NCI-H446 (cell line): ENCODE results near the gene GPRC5B.
A peak's percentile ranks its signal among the peaks of the same experiment; 100 is the strongest.

ENCODE experiments used
- DNase-seq, 2 experiments: peaks; one replicate each; lab custom pipeline; 2025; lab: John Stamatoyannopoulos, UW

GPRC5B gene

DNA sequence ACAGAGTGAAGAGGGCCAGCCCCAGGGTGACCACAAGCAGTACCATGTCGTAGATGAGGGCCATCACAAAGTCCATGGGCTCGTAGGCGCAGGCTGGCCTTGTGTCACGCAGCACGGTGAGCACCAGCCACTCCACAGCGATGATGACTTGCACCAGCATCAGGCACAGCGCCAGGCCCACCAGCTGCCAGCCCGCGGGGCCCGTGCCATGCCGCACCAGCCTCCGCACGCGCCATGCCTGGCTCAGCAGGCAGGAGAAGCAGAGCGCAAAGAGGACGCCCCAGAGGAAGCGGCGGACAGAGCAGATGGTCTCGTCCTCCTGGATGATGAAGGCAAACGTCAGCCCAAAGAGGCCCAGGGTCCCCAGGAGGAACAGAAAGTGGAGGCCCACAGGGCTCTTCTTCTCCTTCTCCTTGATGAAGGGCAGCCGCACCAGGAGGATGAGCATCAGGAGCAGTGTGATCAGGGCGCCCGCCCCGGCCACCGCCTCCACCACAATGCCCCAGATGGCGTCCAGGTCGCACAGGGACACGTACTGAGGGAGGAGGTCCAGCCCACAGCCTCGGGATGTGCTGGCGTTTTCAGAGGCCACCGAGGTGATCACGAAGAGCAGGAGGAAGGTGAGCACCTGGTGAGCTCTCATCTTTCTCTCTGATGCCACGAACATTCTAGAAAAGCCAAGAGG, 12.3 kb downstream of the GPRC5B start:
- no peak for DNase-seq

DNA sequence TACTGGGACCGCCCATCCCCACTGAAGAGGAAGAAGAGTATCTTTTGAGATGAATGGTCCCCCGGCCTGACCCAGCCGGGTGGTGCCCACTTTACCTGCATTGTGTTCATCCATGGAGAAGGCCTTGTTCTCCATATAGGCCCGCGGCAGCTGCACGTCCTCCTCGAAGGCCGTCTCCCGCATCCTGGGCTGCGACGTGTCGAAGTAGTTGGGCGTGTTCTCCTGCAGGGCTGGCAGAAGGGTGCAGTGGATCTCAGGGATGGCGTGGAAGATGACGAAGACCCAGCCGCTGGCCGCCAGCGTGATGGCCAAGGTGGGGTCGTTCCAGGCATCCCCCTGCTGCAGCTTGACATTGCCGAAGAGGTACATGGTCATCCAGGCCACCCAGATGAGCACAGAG, 12.9 kb downstream of the GPRC5B start:
- DNase-seq = no peak

DNA sequence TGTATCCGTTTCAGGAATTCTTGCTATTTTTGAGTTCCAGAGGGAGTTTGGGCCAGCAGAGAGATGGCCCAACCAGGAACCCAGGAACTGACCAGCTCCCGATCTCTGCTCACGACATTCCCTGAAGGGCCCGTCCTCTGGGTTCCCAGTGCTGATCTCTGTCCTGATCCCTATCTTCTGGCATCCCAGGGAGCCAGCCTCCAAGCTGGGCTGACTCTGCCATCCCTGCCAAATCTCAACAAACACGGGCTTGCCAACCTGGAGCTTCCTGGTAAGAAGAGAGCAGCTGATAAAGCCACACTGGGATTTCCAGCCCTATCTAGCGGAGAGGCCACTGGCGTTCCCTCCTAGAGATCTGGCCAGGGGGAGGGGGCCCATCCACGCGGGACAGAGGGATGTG, 16.2 kb downstream of the GPRC5B start:
- DNase-seq = no peak

DNA sequence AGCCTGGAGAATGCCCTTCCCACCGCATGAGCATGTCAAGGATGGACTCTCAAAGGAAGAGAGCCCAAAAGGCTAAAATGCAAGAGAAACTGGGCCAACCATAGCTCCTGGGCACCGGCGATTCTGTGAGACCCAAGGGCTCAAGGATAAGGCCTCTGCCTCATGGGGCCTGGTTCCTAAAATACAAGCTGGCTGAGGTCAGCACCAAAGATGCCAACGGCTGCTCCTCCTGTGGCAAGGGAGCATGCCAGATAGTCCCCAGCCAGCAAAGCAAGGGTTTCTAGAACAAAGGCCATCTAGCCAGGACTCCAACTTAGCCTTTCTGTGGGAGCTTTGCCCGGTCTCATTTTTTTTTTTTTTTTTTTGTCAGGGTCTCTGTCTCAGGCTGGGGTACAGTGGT, 20.1 kb downstream of the GPRC5B start:
- no peak for DNase-seq

- DNase-seq = no peak
Measured at GRCh38 chr16:19863990-19864389, 20.7 kb downstream of the GPRC5B start.

GRCh38 chr16:19861811-19862327, 22.8 kb downstream of the GPRC5B start:
- DNase-seq = no peak

DNA sequence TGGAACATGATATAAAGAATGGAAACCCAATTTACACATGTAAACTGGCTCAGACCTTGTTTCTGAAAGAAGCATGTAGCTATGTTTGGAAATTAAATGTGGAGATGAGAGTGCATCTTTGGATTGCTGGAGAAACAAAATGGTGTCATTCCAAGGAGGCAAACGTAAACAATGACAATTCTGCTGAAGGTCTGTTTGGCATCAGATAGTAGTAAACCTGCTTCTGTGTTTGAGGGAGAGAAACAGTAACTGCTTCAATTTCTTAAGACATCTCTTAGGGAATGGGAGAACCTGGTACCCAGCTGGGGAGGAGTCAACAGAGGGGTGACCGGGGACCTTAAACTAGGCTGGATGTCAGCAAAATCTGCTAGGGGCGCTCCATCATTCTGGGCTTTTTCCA, 23.5 kb downstream of the GPRC5B start:
- no peak for DNase-seq

DNA sequence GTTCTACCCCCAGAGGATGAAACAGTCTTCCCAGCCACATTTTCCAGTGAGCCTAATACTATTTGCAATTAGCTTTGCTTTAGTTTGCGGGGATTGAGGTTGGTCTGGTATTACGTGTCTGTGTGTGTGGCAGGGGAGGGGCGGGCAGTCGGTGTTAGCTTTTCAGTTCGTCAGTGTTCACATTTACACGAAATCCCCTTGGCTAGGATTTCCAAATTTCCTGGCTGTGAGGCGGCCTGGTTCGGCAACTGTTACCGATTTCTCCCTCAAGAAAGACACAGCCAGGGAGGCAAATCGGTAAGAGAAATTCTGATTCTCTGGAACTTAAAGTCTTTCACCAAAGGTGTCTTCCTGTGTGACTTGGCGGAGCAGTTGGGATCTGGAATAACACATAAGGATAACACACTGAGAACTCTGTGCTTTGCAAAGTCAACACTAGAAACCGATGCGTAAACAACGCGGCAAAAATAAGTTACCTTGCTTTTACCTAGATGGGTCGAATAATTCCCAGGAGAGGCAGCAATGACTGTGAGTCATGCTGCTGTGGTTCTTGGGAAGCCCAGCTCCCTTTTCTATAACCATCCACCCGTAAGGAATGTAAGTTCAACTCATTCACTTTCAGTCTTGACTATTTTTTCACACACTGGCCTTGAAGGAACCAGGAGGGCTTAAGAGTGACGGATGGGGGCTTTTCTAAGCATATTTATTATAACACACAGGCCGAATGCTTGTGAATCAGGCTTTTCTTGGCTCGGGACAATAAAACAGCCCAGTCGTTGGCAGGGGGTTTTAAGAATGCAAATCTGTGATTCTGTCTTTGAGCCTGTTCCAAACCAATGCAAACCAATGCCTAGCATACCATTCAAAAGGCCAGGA, 24.2 kb downstream of the GPRC5B start:
- DNase-seq = peak in 1 of 2 experiments; percentile 56

GRCh38 chr16:19859603-19860002, 25.0 kb downstream of the GPRC5B start:
- no peak for DNase-seq

- DNase-seq = no peak
Measured at GRCh38 chr16:19859166-19859565, 25.5 kb downstream of the GPRC5B start.

DNA sequence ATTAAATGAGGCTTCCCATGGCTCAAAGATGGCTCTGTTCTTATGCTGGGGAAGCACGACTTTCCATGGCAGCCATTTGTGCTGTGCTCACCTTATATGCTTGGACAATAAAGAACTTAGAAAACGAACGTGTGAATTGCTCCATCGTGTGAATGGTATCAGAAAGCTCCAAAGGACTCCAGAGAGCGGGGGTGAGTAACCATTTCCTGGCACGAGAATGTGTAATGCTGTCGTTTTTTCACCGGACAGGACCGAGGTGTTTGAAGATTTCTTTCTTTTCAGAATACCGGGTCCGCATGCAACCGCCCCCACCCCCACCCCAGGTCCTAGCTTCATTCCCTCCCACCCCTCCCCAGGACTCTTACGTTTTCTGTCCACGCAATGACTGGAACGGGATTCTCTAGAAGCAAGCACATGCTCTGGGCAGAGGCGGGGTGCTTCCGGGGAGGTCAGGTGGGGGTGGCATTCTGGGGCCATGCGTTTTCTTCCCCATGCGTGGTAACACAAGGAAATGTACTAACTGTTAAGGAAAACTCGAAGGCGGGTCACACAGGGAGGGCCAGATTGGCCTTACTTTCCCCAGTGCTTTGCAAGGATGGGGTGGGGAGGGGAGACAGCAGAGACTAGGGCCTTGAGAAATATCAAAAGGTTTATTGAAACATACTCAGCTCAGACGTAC, 26.2 kb downstream of the GPRC5B start:
- DNase-seq = no peak

DNA sequence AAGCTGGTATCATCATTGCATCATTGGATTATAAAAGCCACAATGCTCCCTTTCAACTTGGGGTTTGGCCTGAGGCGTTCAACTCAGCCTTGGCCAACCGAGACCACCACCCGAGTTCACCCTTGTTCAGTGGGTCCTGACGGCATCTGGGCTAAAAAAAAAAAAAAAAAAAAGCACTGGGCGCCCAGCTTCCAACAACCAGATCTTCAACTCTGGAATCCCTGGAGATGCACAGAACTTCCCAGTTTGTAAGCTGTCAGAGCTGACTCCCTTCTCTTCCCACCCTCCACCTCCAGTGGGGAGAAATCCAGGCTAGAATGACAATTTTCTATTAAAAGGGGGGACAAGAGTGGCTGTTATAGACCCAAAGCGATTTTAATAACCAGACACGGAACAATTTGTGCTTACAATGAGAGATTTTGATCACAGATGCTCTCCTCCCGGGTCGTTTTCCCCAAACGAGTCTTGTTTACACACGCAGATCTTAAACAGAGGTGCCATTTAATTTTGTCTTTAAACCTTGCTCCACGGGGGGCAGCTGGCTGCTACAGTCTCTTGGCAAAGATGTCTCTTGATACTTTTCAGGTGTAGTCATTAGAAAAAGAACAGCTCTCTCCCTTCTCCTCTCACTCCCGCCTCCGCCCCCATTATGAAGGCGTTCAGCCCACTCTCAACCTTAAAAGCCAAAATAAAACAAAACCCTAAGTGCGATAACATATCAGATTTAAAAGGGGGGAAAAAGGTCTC, 26.9 kb downstream of the GPRC5B start:
- DNase-seq = no peak

GRCh38 chr16:19856120-19856519, 28.5 kb downstream of the GPRC5B start:
- no peak for DNase-seq

- DNase-seq = no peak
Measured at GRCh38 chr16:19854543-19854876, 30.1 kb downstream of the GPRC5B start.

DNA sequence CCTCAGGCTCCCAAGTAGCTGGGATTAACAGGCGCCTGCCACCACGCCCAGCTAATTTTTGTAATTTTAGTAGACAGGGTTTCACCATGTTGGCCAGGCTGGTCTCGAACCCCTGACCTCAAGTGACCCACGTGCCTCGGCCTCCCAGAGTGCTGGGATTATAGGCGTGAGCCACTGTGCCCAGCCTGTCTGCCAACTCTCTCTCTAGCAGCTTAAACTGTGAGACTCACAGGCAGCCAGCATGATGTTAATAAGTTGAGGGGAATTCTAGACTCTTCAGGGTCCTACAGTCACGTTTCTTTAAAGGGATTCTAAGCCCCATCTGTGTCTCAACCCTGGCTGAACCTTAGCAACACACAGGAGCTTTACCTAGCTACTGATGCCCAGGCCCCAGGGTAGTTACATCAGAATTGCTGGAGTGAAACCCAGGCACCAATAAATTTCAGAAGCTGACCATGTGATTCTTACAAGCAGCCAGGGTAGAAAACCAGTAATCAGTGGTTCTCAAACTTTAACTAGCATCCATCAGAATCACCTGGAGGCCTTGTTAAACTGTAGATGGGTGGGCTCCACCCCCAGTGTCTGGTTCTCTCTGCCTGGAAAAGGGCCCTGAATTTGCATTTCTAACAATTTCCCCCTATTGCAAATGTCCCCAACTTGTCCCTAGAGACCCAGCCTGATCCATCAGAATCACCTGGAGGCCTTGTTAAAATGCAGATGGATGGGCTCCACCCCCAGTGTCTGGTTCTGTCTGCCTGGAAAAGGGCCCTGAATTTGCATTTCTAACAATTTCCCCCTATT, 30.7 kb downstream of the GPRC5B start:
- DNase-seq = no peak

GRCh38 chr16:19853132-19853741, 31.4 kb downstream of the GPRC5B start:
- DNase-seq = no peak

GRCh38 chr16:19851476-19851875, 33.2 kb downstream of the GPRC5B start:
- no peak for DNase-seq

DNA sequence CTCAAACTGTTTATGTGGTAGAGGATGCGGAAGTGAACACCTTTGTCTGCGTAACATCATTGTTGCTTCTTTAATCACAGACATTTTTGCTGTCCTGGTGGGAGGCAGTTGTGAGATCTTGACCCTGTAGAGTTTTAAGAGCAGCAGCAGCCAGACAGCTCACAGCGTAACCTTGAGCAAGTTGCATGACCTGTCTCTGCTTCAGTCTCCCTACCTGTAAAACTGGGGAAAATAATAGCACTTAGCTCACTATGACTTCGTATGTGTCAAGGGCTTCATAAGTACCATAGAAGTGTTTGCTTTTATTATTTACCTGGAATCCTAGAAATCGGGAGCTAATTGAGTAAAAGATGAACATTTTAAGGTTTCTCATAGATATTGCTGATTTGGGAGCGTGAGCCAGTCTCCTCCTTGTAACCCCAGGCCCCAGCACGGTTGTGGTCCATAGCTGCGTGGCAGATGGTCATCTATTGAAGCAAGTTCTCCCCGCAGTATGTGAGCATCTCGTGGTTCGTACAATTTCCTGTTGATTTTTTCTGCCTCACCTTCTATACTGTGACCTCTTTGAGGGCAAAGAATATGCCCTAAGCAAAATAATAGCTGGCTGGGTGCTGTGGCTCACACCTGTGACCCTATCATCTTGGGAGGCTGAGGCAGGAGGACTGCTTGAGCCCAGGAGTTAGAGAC, 34.4 kb downstream of the GPRC5B start:
- DNase-seq = no peak

GRCh38 chr16:19848756-19849155, 35.9 kb downstream of the GPRC5B start:
- no peak for DNase-seq

- peak in 1 of 2 experiments; percentile 50 for DNase-seq
Measured at GRCh38 chr16:19846436-19846835, 38.2 kb downstream of the GPRC5B start.
